ACHN (cell line): ENCODE data around the gene ATPAF1.
"Not testable (repeated sequence)": the region's sequence is repeated elsewhere in the genome, so short reads cannot be mapped to it uniquely, and the experiment has no call there.

Experiments
- DNase-seq: peaks from one replicate; pipeline ENCODE4 v3.0.0-alpha.2; 2015
- in situ Hi-C: cut with HindIII; loops from 2 replicates; pipeline ENCODE4 v1.10.0; 2017; ENCODE audit warnings: low sequenced_read_pairs, low pct_ligation_motif_present, low pct_unique_long_range_greater_than_20kb

ATPAF1 gene

DNA sequence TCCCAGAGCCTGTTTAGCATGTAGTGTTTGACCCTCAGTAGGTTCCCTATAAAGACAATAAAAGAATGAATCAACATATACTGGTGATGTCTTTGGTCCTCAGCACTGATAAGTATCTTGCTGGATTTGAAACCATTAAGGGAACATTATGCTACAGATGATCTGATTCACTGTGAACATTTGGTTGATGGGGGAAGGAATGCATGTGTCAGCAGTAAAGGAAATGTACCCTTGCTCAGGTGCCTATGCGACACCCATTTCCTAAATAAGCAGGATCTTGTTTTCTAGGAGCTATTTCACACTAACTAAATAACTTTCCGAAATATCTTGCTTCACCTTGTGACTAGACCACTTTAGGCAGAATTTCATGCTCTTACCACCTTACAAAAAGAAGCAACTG lies 16.5 kb upstream of the ATPAF1 start:
- in situ Hi-C loops = no loop called here
- DNase-seq = no peak

DNA sequence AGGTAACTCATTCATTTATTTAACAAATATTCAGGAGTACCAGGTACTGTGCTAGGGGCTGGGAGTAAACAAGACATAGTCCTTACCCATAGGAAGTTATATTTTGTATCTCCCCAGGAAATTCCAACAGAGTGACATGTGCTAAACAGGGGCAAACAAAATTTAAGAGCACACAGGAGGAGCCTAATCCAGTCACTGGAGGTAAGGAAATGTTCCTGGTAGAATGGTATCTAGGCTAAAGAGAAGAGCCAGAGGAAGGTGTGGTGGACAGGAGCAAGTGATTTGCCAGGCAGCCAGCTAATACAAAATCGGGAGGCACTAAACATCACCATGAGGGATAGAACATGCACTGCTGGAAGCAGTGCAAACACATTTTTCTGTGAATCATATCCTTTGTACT lies 13.9 kb upstream of the ATPAF1 start:
- in situ Hi-C loops = no loop called here
- DNase-seq = no peak

DNA sequence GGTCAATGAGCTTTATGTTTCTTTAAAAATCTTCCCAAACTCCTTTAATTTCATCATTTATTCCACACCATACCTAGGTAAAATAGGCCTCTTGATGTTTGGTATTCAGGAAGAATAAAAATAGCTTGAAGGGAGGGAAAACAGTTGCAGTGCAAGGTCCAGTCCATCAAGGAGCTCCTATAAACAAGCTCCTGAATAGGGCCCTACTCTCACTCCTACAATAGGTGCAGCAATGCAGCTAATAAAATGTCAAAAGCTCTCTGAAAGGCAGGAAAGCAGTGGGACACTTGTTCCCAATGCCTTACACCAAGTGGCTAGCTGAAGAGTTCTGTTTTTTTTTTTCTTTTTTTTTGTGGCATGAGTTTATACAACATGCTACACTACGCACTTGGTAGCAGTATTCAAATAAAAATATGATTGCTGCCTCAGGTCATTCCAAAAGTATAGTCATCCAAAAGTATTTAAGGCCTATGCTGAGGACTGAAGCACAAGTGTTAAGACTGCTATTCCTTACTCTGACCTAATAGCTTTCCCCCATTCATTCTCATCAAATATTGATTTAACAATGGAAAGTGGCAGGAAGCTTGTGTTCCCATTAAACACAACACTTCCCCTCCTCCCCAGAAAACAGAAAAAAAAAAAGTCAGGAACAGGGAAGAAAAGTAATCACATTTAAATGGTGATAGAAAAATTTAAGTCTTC lies 13.3 kb upstream of the ATPAF1 start:
- in situ Hi-C loops = no loop called here

DNA sequence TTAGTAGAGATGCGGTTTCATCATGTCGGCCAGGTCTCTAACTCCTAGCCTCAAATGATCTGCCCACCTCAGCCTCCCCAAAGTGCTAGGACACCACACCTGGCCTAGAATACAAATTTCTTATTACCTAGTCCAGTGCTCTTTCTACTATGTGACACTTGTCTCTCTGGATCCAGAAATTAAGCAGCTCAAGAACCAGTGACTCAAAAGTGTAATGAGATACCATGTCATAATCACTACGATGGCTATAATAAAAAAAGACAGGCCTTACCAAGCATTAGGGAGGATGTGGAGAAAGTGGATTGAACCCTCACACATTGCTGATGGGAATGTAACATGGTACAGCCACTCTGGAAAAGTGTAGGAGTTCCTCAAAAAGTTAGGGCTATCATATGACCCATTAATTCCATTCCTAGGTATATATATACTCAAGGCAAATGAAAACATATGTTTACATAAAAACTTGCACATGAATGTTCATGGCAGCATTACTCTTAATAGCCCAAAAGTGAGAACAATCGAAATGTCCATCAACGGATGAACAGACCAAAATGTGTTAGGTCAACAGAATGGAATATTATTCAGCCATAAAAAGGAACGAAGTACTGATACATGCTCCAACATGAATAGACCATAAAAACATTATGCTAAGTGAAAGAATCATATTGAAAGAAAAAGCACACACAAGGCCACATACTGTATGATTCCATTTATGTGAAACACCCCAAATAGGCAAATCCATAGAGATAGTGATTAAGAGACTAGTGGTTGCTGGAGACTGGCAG lies 11.8 kb upstream of the ATPAF1 start:
- in situ Hi-C loops = no loop called here
- no peak for DNase-seq

More for the DNA sequence above, 13.3 kb upstream of the ATPAF1 start:
- no peak for DNase-seq

DNA sequence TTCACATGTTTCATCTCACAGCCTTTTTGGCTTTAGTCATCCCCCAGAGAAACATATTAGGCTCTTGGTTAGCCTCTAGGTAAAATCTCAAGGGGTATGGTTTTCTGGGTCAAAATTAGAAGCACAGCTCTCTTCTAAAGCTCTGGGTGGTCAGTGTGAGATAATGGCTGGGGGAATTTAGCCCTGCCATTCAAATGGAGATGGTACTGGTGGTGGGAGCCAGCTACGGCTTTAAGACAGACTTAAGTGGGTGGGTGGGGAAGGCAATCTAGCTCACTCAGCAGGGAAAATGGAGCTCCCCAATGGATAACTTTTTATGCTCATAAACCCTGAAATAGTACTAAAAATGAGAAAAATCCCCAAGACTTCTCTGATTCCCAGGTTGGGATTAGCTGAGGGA lies 9.2 kb upstream of the ATPAF1 start:
- in situ Hi-C loops = no loop called here
- no peak for DNase-seq

DNA sequence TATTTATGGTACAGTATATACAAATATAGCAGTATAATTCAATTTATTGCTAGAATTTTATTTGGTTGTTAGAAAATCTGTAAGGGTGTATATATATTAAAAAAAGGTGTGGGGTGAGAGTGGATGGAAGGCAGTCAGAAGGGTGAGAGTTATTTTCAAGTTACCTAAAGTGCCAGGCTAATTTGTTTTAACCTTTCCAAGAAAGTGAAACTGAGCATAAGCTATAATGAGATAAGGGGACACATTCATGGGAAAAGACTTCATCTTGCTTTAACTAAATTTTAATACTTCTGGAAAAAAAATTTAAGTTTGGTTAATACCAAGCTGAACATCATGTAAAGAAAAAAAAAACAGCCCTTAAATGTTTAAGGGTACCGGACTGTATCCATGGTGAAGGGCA lies 8.4 kb upstream of the ATPAF1 start:
- in situ Hi-C loops = no loop called here
- DNase-seq = no peak

DNA sequence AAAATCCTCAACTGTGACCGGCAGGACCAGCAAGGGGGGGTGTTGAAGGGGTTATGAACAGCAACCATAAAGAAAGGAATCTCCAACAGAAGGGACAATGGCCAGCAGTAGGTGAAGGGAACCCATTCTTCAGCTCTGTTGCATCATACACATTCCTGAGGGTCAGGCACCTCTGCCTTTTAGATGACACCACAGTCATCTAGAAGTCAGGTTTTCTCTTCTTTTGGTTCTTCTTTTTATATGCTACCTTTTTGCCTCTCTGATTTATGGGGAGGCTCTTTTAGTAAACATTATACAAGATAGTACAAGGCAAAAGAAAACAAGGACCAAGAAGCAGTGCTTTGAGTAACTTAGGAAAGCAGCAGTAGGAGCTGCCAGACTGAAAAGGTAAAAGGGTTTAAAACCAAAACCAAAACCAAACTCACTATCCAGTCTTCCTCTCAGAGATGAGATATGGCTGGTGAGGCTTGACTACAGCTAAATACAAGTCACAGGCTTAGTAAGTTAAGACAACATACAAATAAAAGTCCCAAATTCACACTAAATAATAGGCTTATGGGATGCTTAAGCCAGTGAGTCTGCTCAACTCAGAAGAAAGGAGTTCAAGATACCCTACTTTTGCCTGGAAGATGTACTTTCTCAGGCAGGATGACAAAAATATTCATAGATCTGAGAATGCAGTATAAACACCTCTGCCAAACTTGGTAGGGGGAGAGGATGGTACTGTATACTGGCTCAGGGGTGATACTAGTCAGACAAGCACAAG lies 7.6 kb upstream of the ATPAF1 start:
- DNase-seq = no peak
- in situ Hi-C loops = no loop called here

DNA sequence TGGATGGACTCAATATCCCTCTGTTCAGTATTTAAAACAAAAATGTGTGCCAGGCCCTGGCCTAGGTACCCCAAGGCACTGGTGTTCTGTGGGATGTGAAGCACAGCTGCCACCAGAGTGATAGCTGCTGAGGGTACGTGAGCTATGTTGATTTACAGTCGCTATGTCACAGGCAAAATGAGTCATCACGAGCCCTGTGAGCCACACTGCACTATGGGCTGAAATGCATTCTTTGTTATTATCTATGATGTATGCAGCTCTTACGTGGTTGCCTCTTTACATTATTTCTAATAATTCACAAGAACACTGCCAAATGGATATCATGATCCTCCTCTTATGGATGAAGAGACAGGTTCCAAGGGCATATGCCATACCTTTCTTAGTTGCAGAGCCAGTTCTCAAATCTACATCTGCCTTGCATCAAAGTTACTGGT lies 5.6 kb upstream of the ATPAF1 start:
- in situ Hi-C loops = no loop called here
- DNase-seq = no peak

DNA sequence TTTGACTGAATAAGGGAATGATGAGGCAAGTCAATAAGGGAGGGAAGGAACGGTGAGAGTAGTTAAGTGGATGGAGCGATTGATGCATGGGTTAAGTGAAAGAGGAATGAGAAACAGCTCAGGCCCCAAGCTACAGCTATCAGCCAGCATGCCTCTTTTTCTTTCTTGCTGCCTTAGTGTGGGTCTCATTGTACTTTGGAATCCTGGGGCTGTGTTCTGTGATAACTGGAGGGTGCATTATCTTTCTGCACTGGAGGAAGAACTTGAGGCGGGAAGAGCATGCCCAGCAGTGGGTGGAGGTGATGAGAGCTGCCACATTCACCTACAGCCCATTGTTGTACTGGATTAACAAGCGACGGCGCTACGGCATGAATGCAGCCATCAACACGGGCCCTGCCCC lies 4.5 kb upstream of the ATPAF1 start:
- in situ Hi-C loops = no loop called here
- no peak for DNase-seq

DNA sequence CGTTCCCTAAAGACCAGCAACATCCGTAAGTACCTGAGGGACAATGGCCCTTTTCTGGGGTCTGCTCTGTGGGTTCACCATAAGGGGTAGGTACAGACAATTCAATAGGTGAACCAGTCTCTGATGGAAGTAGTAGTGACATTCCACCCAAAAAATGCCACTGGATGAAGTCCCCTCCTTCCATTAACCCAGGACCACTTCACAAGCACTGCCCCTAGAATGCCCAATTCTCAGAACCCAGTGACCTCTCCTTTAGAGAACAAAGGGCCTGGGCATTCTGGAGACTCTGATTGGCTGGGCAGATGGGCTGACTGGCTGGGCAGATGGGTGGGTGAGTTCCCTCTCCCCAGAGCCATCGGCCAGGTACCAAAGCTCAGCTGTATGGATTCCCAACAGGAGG lies 3.4 kb upstream of the ATPAF1 start, which contains the start of gene TEX38:
TEX38 (plus strand) TSS at position 301 of the 400 bp plus-strand sequence; CDS start at position 382, 81 bp downstream.
- DNase-seq = no peak
- in situ Hi-C loops = no loop called here

DNA sequence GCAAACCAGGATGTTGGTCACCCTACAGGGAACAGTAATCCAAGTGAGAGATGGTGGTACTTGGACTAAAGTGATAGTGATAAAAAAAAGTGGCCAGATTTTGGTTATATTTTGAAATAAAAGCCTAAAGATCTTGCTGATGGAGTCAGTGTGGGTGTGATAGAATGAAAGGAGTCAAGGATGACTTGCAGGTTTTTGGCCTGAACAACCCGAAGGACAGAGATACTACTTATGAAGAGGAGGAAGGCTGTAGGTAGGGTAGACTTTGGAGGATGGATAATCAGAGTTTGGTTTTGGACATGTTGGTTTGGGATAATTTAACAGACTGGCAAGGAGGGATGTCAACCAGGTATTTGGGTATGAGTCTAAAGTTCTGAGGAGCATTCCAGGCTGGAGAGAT lies 2.0 kb upstream of the ATPAF1 start:
- in situ Hi-C loops = no loop called here
- DNase-seq = no peak

DNA sequence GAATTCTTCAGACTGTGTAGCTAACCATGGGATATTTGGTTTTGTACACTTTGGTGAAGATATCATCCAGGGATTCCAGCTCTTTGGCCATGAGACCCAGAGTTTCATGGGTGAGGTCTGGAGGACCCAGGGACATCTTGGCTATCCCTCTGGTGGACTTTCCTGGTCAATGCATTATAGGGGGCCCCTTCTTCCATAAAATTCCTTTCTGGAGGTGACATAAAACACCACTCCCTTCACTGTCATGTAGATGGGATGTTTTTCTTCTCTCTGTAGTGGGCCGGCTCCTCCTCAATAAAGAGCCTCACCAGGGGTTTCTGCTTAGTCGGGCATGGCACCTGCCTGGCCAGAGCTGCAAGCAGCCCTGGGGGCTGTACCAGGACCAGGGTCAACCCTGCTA lies 2.2 kb downstream of the ATPAF1 start:
- DNase-seq = no peak
- in situ Hi-C loops = no loop called here

DNA sequence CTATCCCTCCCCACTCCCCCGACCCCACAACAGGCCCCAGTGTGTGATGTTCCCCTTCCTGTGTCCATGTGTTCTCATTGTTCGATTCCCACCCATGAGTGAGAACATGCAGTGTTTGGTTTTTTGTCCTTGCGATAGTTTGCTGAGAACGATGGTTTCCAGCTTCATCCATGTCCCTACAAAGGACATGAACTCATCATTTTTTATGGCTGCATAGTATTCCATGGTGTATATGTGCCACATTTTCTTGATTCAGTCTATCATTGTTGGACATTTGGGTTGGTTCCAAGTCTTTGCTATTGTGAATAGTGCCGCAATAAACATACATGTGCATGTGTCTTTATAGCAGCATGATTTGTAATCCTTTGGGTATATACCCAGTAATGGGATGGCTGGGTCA lies 5.2 kb downstream of the ATPAF1 start:
- DNase-seq, in situ Hi-C loops: not testable (repeated sequence)

DNA sequence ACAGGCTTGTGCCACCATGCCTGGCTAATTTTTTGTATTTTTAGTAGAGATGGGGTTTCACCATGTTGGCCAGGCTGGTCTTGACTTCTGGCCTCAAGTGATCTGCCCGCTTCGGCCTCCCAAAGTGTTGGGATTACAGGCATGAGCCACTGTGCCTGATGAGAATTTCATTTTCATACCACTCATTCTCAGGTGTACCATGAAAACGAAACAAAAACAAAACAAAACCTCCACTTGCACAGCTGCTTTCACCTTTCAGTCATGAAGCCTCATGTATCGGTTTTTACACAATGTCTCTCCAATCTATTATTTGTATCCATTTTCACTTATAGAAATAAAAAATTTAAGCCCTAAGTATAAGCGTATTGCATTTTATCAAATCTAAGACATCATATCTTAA lies 8.0 kb downstream of the ATPAF1 start:
- DNase-seq, in situ Hi-C loops: not testable (repeated sequence)

DNA sequence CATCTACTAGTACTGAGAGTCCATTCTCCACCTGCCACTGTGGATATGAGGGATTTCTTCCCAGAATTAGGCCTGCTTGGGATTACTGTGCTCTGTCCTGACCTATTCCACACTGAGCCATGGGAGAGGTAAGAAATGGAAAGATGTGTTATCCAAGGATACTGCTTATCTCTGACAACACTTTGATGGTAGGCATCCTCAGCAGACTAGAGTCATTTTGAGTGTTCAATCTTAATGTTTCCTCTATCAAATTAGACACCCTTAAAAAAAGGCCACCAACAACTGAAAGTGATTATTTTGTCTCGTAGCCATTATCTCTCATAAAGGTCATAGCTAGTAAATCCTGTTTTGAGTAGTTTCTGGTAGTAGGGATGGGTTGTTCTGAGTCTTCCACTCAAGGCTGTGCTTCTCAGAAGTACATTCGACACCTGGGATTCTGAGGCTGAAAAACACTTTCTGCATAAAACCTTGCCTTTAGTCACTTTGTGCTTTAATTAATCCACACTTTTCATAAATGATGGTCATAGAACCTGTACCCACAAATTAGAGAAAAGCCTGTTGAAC lies 8.8 kb downstream of the ATPAF1 start:
- no peak for DNase-seq
- in situ Hi-C loops = no loop called here

DNA sequence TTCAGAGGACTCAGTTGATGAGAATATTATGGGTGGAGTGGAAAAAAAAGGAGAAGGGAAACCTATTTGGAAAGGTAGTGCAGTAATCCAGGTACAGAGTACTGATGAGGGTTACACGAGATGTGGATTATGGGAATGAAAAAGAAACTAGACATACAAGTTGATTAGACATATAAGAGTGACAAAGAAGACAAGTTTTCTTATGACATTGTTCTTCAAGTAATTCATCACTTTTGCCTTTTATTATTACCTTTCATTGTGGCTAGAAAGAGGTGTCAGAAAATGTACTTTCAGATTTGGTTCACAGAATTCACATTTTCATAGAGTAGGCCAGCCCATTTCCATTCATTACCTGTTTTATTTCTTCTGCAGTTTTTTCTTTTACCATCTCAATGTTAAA lies 10.4 kb downstream of the ATPAF1 start:
- DNase-seq = no peak
- in situ Hi-C loops = no loop called here

DNA sequence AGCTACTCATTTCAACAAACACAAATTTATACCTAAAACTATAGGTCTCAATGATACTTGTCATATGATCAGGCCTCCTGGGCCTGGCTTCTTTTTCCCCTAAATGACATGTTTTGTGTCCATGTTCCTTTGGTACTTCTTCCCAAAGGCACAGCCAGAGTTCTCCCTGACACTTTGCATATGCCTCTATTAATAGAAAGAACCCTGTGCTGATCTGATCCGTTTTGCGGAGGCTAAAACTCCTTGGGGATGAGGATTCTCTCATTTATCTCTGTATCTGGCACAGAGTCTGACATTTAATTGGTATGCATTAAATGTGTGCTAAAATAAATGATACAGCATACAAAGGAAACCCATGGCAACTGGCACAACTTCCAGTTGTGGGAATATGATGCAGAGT lies 11.5 kb downstream of the ATPAF1 start:
- in situ Hi-C loops = no loop called here
- no peak for DNase-seq

DNA sequence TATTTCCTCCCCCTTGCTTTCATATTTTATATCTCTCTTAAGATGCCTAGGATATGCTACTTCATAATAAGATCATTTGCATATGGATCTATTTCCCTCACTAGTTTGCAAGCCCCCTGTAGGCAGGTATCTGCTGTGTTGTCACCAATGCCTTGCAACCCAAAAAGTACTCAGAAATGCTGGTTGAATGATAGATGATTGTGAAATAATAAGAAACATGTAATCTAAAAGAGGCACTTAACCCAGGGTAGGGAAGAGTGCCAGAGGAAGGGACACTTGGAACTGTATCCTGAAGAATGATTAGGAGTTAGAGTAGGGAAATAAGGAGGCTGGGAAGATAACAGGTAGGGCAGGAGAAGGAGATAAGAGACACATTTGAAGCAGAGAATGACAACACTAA lies 12.3 kb downstream of the ATPAF1 start:
- in situ Hi-C loops = no loop called here
- DNase-seq = no peak

DNA sequence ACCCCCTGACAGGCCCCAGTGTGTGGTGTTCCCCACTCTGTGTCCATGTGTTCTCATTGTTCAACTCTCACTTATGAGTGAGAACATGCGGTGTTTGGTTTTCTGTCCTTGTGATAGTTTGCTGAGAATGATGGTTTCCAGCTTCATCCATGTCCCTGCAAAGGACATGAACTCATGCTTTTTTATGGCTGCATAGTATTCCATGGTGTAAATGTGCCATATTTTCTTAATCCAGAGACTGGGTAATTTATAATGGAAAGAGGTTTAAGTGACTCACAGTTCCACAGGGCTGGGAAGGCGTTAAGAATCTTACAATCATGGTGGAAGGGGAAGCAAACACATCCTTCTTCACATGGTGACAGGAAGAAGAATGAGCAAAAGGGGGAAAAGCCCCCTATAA lies 13.5 kb downstream of the ATPAF1 start:
- DNase-seq, in situ Hi-C loops: not testable (repeated sequence)
